Activated CD8-positive, alpha-beta memory T cell treated with anti-CD3 and anti-CD28 coated beads, Interleukin-2, amount 50 U/mL, for 24 hours (primary cell): ENCODE results near the gene RYK.
"Not testable (repeated sequence)": the region's sequence is repeated elsewhere in the genome, so short reads cannot be mapped to it uniquely, and the experiment has no call there.

Source experiments
- DNase-seq: peaks from one replicate; pipeline ENCODE4 v3.0.0-alpha.2; 2020; ENCODE audit errors: extremely low read depth

RYK gene

GRCh38 chr3:134250717-134251220 lies at the start of gene RYK:
Gene RYK, minus strand, starts transcription at chr3:134250859. Its CDS starts 205 bp downstream, at chr3:134250654.
- peak; percentile 38 for DNase-seq

- no peak for DNase-seq
Measured at GRCh38 chr3:134299888-134300206, 49.2 kb upstream of the RYK start.

GRCh38 chr3:134299185-134299887 lies 48.7 kb upstream of the RYK start:
- no peak for DNase-seq

GRCh38 chr3:134298249-134298648 lies 47.6 kb upstream of the RYK start:
- no peak for DNase-seq

- DNase-seq, result no peak
Measured at GRCh38 chr3:134296616-134297015, 46.0 kb upstream of the RYK start.

GRCh38 chr3:134295930-134296329 lies 45.3 kb upstream of the RYK start:
- DNase-seq, result no peak

GRCh38 chr3:134294302-134295280 lies 43.9 kb upstream of the RYK start:
- peak; percentile 20 for DNase-seq

- no peak for DNase-seq
Measured at GRCh38 chr3:134291319-134292254, 40.9 kb upstream of the RYK start.

- DNase-seq, result no peak
Measured at GRCh38 chr3:134287512-134287911, 36.9 kb upstream of the RYK start.

- DNase-seq, result no peak
Measured at GRCh38 chr3:134284438-134284837, 33.8 kb upstream of the RYK start.

- no peak for DNase-seq
Measured at GRCh38 chr3:134282659-134283047, 32.0 kb upstream of the RYK start.

- no peak for DNase-seq
Measured at GRCh38 chr3:134281912-134282658, 31.4 kb upstream of the RYK start.

- no peak for DNase-seq
Measured at GRCh38 chr3:134279466-134279865, 28.8 kb upstream of the RYK start.

GRCh38 chr3:134277066-134277660 lies 26.5 kb upstream of the RYK start:
- DNase-seq, result no peak

- DNase-seq, result no peak
Measured at GRCh38 chr3:134276086-134276485, 25.4 kb upstream of the RYK start.

- not testable (repeated sequence) for DNase-seq
Measured at GRCh38 chr3:134275110-134275509, 24.5 kb upstream of the RYK start.

GRCh38 chr3:134274571-134274970 lies 23.9 kb upstream of the RYK start:
- DNase-seq, result no peak

GRCh38 chr3:134267996-134268395 lies 17.3 kb upstream of the RYK start:
- no peak for DNase-seq

GRCh38 chr3:134260987-134261386 lies 10.3 kb upstream of the RYK start:
- DNase-seq, result no peak

GRCh38 chr3:134258761-134259347 lies 8.2 kb upstream of the RYK start:
- no peak for DNase-seq
